Right ventricle myocardium superior (tissue), 1 donor: ENCODE measurements around the gene TRPV2. TPM values are rescaled to one million over a fixed set of nuclear protein-coding genes. Genes with fewer than 3 reads are reported as not detected.
"Not testable (repeated sequence)": the region's sequence is repeated elsewhere in the genome, so short reads cannot be mapped to it uniquely, and the experiment has no call there.

Source experiments
- ATAC-seq: fragments of 200-7000 bp; cut with Tn5 transposase; one replicate; pipeline ENCODE4 v1.9.1; 2020; ENCODE audit warnings: mild to moderate bottlenecking; ENCODE audit not compliant: poor library complexity
- DNase-seq: peaks from one replicate; pipeline ENCODE4 v3.0.0-alpha.2; 2020
- intact Hi-C: fragments of 100-400 bp; cut with DNase I; formaldehyde crosslinking; loops from one replicate; pipeline ENCODE4 v1.11.2; 2022
- total RNA-seq: library from RNA; stranded (reverse); fragmentation: NEBNext Ultra II Directional; extraction: Animal tissue kit (Norgen Biotek cat#: 25700); gene quantifications from one replicate; pipeline ENCODE4 v1.2.1, GENCODE V29; 2021
- donor health status: DM: no; HTN: yes; CAD: no; lungs with severe emphysema.

The TRPV2 gene
- total RNA-seq, 1 donor from 2014 or later = 10.3 TPM

DNA sequence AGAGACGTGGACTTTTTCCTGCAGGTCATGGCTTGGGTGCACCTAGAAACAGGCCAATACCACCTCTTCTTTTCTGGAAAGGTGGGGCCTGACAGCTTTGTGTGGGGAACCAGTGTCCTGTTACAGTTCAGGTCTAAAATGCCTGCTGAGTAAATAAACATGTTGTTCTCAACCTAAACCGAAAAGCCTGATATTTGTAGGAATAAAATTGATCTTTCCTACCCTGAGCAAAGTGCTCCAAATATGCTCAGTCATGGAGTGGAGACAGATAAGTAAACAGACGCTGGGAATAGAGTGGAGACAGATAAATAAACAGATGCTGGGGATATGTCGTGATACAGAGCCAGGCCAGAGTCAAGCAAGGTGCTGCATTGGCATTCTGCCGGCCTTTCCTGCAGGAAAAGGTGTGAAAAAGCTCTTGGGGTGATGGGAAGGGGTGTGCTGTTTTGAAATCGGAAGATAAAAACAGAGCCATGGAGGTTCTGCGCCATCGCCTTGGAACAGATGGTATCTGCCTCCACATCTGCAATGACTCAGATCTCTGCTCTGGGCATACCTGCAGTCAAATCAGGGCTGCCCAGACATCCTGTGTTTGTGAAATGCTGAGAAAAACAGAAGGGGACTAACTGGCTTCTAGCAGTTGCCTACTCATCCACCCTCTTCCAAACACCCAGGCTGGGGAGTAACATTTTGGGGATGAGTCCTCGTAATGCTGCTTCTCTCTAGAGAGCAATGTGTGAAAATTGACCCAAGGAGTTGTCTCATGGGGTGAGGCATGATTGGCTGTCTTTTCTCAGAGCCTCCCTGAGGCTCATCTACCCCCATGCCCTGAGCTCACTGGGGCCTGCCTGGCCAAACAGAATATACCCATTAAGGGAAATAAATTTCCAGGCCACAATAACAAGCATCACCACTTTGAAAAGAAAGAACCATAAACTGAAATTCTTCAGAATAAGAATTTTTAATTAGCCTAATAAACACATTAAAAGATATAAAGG lies 16.8 kb upstream of the TRPV2 start:
- no peak for DNase-seq
- ATAC-seq = no peak
- intact Hi-C loops = no loop called here

DNA sequence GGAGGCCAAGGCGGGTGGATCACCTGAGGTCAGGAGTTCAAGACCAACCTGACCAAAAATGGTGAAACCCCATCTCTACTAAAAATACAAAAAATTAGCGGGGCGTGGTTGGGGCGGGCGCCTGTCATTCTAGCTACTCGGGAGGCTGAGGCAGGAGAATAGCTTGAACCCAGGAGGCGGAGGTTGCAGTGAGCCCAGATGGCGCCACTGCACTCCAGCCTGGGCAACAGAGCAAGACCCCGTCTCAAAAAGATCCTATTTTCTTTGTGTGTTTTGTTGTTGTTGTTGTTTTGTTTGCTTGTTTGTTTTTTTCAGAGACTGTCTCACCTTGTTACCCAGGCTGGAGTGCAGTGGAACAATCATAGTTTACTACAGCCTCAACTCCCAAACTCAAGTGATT lies 11.5 kb upstream of the TRPV2 start:
- intact Hi-C loops, ATAC-seq, DNase-seq: not testable (repeated sequence)

DNA sequence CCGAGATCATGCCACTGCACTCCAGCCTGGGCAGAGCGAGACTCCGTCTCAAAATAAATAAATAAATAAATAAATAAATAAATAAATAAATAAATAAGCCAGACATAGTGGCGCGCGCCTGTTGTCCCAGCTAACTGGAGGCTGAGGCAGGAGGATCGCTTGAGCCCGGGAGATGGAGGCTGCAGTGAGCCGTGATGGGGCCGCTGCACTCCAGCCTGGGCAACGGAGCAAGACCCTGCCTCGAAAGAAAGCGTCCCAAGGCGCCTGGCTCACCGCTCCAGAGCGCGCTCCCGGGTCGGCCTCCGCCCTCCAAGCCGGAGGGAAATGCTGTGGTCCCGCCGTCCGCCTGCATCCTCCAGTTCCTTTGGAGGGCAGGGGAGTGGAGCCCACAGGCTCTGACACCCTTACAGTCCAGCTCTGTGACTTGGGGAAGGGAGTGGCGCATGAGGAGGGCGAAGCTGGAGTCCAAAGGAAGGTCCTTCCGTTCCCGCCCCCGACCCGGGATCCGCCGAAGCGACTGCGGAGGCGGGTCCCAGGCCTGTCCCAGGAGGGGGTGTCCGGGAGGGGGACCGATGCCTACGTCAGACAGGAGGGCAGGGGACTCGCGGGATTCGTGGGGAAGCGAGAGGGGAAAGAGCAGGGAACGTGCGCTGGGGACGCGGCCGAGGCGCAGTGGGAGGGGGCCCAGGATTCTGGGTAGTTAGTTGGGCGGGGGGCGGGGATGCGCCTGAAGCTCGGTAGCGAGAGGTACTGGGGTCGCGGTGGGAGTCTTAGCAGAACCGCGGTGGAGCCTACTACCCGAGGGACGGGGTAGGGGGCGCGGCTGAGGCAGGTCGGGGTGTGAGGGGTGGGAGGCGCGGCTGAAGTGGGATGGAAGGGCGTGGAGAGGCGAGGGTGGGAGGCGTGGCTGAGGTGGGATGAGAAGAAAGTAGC lies 8.4 kb upstream of the TRPV2 start:
- intact Hi-C loops = no loop called here
- DNase-seq = peak; percentile 65
- peak; percentile 73 for ATAC-seq

DNA sequence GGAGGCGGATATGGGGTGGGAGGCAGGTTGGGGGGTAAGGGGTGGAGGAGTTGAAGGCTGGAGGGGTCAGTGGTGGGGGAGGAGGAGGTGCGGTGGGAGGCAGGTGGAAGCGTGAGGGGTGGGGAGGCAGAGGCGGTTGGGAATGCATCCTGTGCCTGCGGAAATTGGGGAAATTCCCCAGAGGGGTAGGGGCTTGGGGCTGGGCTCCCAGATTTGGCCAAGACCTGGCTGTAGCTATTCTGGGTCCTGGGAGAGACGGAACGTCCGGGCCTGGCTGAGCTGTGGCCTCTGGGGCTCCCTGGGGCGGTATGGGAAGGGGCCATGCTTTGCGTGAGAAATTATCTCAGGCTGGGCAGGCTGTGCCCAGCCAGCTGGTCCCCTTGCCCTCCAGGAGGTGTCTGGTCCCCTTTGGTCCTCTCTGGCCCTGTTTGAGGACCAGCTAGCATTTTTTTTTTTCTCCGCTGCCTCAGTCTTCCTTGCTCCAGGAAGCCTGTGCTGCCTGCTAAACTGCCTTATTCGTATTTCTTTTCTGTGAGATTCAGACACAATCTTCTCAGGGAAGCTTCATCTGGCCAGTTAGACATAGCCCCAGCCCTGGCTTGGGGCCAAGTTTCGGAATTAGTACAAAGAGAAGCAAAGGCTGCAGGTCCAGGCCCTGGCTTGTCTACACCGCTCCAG lies 7.3 kb upstream of the TRPV2 start:
- intact Hi-C loops = no loop called here
- ATAC-seq = peak; percentile 56
- peak; percentile 80 for DNase-seq

DNA sequence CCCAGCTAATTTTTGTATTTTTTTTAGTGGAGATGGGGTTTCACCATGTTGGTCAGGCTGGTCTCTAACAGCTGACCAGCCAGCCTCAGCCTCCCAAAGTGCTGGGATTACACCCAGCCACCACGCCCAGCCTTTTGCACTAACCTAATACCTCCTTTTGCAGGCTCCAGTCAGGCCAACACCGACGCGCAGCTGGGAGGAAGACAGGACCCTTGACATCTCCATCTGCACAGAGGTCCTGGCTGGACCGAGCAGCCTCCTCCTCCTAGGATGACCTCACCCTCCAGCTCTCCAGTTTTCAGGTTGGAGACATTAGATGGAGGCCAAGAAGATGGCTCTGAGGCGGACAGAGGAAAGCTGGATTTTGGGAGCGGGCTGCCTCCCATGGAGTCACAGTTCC lies 2.0 kb downstream of the TRPV2 start:
- ATAC-seq (no peak), DNase-seq (no peak)
- intact Hi-C loops = no loop called here

DNA sequence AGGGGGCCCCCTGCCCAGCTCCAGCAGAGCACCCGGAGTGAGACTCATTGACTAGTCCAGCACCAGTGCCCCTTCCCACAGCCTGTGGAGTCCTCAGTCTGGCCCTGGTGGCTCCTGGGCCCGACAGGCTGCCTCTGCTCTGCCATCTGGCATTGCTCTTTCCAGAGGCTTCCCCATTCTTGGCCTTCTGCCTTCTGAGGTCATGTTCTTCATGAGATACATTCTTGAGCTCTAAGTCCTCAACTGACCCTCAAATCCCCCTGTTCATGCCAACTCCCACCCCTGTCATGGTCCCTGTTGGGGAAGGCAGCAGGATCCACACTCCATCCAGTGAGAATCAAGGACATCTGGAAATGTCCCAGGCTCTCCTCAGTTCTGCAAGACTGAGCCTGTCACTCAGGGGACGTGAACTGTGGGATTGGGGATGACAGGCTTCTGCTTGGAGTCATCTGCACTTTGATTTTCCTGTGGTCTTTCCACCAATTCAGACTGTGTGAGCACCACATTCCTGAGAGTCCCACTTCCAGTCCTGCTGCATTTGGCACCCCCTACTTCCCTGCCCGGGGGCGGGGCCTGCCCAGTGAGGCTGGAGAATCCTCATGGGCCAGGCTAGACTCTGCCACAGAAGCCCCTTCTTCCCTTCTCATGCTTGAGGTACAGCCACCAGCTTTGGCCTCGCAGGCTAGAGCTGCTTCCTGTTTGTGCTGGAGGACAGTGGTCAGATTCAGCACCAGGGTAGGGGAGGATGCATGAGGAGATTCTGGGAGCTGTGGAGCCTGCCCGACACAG lies 2.7 kb downstream of the TRPV2 start:
- intact Hi-C loops = no loop called here
- DNase-seq (no peak), ATAC-seq (no peak)

DNA sequence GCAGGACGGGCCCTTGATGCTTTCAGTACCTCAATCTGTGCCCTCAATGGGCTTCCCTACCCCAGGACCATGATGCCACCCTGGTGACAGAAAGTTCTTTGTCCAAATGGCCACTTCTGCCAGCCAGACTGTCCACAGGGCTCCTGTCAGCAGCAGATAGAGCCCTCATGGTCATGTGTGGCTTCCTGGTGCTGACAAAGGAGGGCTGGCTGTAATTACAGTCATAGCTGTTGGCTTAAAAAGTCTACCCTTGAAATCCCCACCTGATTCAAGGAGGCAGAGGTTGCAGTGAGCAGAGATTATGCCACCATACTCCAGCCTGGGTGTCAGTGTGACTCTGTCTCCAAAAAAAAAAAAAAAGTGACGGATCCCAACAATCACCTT lies 3.3 kb downstream of the TRPV2 start:
- intact Hi-C loops = no loop called here
- ATAC-seq (no peak), DNase-seq (no peak)

DNA sequence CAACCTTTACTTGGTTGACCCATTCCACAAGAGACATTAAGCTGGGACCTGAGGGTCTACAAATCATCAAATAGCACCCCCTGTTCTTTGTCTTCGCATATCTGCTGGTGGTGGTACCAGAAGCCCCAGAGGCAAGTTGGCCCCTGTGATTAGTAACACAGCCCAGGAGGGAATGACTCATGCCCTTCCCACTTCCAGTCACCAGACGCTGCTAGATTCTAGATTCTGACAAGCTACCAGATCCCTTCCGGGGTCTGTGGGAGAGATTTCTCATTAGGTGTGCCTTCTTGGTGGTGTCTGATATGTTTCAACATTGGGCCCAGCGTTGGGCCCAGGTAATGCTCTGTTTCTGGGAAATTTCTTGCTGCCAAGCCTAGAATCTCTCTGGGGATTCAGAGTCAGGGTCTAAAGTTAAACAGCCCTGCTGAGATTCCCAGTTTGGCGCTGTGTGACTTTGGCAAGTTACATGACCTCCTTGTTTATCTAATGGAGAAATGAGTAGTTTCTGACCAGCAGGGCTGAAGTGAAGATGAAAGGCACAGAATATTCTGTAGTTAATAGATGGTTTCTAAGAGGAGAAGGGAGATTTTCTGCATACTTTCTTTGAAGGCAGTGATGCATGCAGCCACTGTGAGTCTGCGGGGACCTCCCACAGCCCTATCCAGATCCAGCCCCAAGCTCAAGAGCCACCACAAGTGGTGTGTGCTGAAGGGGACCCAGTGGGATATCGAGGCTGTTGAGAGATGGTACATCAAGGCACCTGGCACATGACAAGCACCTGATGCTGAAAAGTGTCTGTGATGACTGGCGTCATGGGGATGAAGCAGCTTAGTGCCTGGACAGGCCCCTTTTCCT lies 3.9 kb downstream of the TRPV2 start:
- no peak for ATAC-seq

DNA sequence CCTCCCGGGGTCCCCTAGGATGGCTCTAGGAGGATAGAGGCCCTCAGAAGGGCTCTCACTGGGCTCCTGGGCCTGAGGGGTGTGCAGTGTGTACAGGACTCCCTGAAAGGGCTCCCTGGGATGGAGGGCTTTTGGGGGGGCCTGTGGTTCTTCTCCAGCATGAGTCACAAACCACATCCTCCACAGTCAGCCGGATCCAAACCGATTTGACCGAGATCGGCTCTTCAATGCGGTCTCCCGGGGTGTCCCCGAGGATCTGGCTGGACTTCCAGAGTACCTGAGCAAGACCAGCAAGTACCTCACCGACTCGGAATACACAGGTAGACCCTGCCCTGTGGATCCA lies 4.5 kb downstream of the TRPV2 start:
- no peak for DNase-seq
- no peak for ATAC-seq
- intact Hi-C loops = no loop called here

More for the DNA sequence above, 3.9 kb downstream of the TRPV2 start:
- no peak for DNase-seq
- intact Hi-C loops = no loop called here

DNA sequence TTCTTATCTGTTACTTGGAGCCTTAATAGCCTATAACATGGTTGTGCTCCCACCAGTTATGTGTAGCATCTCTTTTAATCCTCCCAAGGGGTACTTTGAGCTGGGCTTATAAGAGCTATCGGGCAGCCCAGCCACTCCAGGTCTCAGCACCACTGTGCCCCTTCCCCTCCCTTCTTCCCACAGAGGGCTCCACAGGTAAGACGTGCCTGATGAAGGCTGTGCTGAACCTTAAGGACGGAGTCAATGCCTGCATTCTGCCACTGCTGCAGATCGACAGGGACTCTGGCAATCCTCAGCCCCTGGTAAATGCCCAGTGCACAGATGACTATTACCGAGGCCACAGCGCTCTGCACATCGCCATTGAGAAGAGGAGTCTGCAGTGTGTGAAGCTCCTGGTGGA lies 7.0 kb downstream of the TRPV2 start:
- ATAC-seq = no peak
- no peak for DNase-seq
- intact Hi-C loops = no loop called here

DNA sequence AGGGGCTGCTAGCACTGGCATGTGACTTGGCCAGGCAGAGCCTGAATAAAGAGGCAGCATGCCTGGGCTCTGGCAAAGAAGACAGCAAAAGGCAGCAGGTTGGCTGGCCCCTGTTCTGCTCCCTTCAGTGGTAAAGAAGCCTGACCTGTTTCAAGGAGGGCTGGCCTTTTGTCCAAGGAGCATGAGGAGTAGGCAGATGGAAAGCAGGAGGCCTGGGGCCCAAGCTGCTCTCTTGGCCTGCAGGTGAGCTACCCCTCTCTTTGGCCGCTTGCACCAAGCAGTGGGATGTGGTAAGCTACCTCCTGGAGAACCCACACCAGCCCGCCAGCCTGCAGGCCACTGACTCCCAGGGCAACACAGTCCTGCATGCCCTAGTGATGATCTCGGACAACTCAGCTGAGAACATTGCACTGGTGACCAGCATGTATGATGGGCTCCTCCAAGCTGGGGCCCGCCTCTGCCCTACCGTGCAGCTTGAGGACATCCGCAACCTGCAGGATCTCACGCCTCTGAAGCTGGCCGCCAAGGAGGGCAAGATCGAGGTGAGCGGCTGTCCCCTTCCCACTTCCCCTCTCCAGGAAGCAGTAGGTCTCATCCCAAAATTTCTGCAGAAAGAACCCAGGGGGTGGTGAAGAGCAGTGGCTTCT lies 8.0 kb downstream of the TRPV2 start:
- intact Hi-C loops = no loop called here
- no peak for ATAC-seq
- no peak for DNase-seq

DNA sequence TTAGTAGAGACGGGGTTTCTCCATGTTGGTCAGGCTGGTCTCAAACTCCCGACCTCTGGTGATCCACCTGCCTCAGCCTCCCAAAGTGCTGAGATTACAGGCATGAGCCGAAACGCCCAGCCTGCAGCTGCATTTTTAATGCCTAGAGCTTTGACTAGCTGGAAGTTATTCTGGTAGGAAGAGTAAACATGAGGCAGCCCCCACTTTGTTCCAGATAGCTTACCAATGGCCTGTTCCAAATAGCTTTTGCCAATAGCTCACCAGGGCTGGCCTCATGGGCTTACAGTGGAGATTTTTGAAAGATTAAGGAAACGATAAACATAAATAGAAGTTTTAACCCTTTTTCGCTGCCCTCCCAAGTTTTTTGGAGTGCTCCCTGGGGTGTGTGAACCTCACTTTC lies 9.8 kb downstream of the TRPV2 start:
- ATAC-seq (no peak), DNase-seq (no peak)
- intact Hi-C loops = no loop called here

DNA sequence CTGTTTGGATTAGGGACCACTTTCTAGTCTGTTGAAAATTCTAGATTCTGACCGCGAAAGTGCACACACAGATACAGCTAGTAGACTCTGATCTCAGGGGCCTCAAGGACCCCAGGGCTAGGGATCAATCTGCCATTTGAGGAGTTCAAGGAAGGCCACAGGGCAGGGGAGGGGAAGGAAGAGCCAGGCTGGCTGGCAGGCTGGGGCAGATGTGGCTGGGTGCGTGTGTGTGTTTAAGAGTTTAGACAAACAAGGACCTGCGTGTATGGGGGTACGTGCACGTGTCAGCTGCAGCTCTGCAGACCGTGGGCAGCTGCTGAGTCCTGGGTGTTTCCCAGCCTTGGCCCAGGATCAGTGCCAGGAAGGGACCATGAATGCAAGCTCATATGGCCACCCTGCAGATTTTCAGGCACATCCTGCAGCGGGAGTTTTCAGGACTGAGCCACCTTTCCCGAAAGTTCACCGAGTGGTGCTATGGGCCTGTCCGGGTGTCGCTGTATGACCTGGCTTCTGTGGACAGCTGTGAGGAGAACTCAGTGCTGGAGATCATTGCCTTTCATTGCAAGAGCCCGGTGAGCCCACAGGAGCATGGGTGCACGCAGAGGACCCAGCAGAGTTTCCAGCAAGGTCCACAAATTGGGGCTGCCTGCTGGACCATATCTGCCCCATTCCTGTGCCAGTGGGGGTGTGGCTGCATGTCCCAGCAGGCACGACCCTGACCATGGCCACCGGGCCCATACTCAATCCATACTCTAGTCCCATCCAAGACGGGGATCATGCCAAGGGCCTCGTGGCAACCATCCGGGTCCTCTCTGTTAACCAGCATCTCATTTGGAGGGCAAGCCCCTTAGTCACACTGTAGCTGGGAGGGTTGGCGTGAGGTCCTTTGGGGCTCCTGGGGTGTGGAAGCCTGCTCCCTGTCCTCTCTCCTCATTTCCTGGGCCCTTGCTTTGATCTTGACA lies 10.6 kb downstream of the TRPV2 start:
- intact Hi-C loops = no loop called here
- no peak for ATAC-seq
- no peak for DNase-seq

DNA sequence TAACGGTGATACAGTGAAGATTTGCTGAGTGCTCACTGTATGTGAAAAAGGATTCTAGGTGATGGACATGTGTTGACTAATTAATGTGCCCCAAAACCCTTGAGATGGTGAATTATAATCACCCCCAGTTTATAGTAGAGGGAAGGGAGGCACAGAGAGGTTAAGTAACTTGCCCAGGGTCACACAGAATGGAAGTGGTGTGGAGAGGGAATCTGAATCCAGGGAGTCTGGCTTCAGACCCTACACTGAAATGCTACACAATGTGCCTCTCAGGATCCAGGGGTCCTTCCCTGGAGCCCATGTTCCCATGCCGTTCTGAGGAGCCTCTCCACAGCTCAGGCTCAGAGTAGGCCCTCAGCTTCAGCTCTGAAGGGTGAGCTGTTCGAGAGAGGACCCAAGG lies 11.6 kb downstream of the TRPV2 start:
- ATAC-seq (no peak), DNase-seq (no peak)
- intact Hi-C loops = no loop called here

DNA sequence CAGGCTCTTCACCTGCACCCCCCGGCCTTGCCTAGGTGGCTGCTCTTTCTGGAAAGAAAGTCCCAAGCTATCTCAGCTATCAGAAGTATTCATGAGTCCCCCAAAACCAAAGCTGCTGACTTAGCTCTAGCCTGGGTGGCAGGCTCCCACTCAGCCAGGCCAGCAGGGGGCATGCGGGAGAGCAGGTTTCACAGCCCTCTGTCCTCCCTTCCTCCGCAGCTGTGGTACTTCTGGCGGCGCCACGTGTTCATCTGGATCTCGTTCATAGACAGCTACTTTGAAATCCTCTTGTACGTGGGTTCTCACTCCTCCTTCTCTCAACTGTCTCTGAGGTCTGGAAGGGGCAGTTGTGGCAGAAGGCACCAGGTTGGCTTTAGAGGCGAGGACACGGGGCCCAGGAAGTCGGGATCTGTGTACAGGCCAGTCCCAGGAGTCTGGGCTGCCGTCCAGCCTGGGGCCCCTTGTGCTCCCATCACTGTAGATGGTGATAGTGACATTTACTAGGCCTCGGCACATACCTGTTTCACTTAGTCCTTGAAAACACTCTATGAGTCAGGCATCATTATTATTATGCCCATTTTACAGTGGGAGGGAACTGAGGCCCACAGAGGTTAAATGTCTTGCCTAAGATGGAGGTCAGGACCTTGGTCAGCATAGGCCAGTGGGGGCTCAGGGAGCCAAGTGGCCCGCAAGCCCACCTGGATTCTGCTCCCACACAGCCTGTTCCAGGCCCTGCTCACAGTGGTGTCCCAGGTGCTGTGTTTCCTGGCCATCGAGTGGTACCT lies 12.9 kb downstream of the TRPV2 start:
- peak; percentile 66 for DNase-seq
- intact Hi-C loops = no loop called here
- ATAC-seq = peak; percentile 71
